SHP77 treated with DMSO at 0.1 percent for 48 hours (cell line): Measurements from ENCODE around the gene COL23A1.

Experiments used
- DNase-seq: peaks from one replicate; lab custom pipeline; 2025; lab: John Stamatoyannopoulos, UW

Gene COL23A1

GRCh38 chr5:178555005-178555404 is 35.2 kb downstream of the COL23A1 start:
- no peak for DNase-seq

- DNase-seq, result no peak
These were observed 35.9 kb downstream of the COL23A1 start for GRCh38 chr5:178554311-178554710.

GRCh38 chr5:178553517-178553916 is 36.7 kb downstream of the COL23A1 start:
- no peak for DNase-seq

- no peak for DNase-seq
These were observed 38.7 kb downstream of the COL23A1 start for GRCh38 chr5:178551468-178551867.

- DNase-seq, result no peak
These were observed 39.1 kb downstream of the COL23A1 start for GRCh38 chr5:178551059-178551458.

GRCh38 chr5:178548746-178549145 is 41.4 kb downstream of the COL23A1 start:
- DNase-seq, result no peak

GRCh38 chr5:178547753-178548415 is 42.3 kb downstream of the COL23A1 start:
- no peak for DNase-seq

GRCh38 chr5:178547052-178547666 is 43.0 kb downstream of the COL23A1 start:
- no peak for DNase-seq

- no peak for DNase-seq
These were observed 43.5 kb downstream of the COL23A1 start for GRCh38 chr5:178546675-178547033.

- DNase-seq, result no peak
These were observed 44.1 kb downstream of the COL23A1 start for GRCh38 chr5:178545941-178546674.

- DNase-seq, result no peak
These were observed 45.0 kb downstream of the COL23A1 start for GRCh38 chr5:178545176-178545575.

- no peak for DNase-seq
These were observed 45.9 kb downstream of the COL23A1 start for GRCh38 chr5:178544166-178544834.

- no peak for DNase-seq
These were observed 47.7 kb downstream of the COL23A1 start for GRCh38 chr5:178542455-178542854.

GRCh38 chr5:178540526-178540925 is 49.7 kb downstream of the COL23A1 start:
- DNase-seq, result no peak

GRCh38 chr5:178538741-178539229 is 51.4 kb downstream of the COL23A1 start:
- DNase-seq, result no peak

- no peak for DNase-seq
These were observed 52.5 kb downstream of the COL23A1 start for GRCh38 chr5:178537467-178538371.

- DNase-seq, result no peak
These were observed 53.4 kb downstream of the COL23A1 start for GRCh38 chr5:178536541-178537466.

GRCh38 chr5:178535299-178536175 is 54.7 kb downstream of the COL23A1 start:
- no peak for DNase-seq

GRCh38 chr5:178533136-178533535 is 57.1 kb downstream of the COL23A1 start:
- DNase-seq, result no peak
